ENCODE measurements around the gene PPP2R5B.
A peak's percentile ranks its signal among the peaks of the same experiment; 100 is the strongest.

Gene PPP2R5B

DNA sequence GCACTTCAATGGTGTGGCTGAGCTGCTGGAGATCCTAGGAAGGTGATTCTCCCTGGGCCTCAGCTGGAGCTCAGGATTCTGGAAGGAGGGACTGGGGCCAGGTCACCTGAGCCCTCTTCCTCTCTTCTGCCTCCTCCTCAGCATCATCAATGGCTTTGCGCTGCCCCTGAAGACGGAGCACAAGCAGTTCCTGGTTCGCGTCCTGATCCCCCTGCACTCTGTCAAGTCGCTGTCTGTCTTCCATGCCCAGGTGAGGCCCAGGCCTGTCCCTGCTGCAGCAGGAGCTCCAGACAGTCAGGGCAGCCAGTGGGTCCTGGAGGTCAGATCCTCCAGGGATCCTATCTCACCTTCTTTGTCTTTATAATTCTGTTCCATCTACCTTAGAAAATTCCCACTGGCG, 5.9 kb downstream of the PPP2R5B start:
- DNase-seq (ENCODE audit: low read depth), result no peak

DNA sequence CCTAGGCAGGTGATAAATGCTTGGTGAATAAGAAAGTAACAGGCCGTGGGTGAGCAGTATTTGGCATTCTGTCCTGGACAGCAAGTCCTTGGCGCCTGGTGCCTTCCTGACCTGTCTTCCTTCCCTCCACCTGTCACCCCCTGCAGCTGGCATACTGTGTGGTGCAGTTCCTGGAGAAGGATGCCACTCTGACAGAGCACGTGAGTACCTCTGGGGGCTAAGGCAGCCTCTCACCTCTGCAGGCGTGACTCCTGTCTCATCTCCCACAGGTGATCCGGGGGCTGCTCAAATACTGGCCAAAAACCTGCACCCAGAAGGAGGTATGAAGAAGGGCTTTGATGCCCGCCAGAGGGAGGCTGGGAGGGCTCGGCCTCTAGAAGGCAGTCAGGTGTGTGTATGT, 6.8 kb downstream of the PPP2R5B start:
- DNase-seq (ENCODE audit: low read depth), result no peak

DNA sequence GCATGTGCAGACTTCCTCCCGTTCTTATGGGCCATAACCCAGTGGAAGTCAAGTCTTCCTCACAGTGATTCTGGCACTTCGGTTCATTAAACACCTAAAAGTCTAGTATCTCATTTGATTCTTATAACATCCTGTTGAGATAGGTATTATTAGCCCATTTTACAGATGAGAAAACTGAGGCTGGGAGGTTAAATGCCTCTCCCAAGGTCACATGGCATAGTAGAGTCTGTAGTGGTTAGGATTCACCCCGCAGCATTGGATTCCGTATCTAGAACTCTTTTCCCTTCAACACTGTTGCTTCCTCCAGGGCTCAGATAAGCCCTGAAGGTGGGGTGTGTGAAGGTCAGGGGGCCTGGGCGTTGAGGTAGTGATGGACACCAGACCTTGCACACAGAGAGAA, 7.8 kb downstream of the PPP2R5B start:
- DNase-seq (ENCODE audit: low read depth), result no peak

GRCh38 chr11:64933213-64933934, 8.9 kb downstream of the PPP2R5B start:
- no peak for DNase-seq (ENCODE audit: low read depth)

DNA sequence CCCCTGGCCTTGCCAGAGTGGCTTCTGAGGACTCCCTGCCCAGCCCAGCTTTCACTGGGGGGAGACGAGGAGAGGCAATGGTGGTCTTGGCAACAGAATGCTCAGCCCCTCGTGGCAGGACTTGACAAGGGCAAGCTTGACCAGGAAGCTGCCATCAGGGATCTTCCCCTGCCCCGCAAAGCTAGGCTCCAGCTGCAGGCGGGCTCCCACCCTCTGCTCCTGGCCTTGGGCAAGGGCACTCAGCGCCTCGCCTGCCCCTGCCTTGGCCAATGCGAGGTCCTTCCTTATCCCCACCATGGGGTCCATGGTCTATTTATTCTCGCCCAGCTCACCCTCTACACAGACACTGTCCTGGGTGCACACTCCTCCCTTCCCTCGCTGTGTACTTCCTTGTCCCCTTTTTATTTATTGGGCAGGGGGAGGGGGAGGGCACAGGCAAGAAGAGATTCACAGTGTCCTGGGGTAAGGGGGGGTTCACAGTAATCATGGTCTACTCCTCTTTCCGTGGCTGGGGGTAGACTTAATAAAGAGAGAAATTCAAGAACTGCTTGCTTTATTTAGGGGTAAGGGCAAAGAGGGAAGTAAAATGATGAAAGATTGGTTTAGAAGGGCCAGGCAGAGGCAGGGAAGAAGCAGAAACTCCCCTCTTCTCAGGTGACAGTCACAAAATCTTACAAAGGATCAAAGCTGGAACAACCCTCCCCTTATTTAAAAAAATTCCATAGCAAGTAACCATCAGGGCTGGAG, 9.6 kb downstream of the PPP2R5B start:
- DNase-seq (ENCODE audit: low read depth), result no peak

DNA sequence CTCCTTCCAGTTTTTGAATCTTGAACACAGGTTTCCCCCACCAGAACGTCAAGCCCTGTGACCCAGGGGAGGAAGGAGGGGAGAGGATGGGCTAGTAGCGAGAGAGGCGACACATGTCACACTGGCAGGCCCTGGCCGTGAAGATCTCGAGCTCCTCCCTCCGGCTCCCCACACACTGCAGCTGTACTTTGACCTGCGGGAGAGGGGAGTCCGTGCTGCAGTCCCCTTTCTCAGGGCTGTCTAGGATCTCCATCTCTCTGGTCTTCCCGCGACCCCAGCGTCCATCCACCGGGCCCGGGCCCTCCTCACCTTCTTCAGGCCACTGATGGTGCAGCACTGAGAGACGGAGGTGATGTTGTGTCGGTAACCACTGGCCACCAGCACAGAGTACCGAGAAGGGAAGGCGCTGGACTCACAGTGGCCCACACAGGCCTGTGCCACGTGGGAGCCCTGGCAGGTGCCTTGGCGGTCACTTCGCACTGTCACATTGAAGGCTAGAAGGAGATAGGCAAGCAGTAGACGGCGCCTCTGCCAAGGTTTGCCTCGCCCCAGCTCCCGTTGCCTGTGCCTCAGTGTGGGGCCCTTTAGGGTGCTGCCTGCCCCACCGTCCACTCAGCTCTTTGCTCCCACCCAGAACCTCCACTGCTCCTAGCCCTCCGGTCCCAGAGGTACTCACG, 10.3 kb downstream of the PPP2R5B start:
- DNase-seq (ENCODE audit: low read depth), result no peak

DNA sequence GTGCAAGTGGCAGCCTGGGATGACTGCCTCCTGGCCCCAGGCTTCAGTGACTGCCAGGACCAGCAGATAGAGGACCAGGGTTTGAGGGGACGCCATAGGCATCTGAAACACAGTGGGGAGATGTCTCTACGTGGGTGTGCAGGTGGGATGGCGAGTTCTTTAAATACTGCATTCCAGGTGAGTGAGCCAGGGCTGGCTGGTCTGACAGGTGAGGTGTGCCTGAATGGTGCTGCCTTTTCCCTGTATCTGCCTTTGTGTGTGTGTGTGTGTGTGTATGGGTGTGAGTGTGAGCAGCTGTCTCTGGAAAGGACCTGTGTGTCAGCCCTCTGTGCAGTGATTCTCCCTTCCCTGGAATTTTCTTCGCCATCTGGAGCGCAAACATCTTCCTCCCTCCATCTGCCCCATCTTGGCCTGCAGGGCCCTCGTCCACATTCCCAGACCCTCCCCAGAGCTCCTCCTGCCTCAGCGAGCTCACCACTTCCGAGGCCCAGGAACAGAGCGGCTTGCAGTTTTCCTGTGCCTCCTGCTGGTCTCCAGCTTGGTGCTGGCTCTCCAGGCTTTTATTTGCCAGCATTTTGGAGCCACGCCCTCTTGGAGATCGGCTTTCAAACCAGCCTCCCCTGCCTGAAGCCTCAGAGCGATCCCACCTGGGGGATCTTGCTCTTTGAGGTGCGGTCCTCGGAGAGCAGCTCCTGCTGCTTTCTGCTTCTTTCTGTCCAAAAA, 11.0 kb downstream of the PPP2R5B start, which contains the start of gene GPHA2:
Gene GPHA2, minus strand, starts transcription at position 535 of the 723 bp plus-strand sequence. Its CDS starts 433 bp downstream, at position 102.
- peak; percentile 38 for DNase-seq (ENCODE audit: low read depth)

DNA sequence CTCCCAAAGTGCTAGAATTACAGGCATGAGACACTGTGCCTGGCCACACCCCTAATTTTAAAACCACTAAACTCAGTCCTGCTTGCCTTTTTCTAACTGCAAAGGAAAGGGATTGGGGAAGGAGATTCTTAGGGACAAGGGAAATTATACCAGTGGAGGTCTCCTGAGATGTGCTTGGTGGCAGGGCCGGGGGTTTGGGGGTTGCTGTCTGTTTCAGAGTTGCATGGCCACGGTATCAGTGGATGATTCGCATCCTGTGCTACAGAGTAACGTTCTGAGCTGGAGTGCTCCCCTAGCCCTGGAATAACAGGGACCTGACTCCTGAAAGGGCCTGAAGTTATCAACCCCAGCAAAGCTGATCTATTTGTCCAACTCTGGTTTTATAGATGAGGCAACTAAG, 12.1 kb downstream of the PPP2R5B start:
- no peak for DNase-seq (ENCODE audit: low read depth)

GRCh38 chr11:64947208-64947814, 22.8 kb downstream of the PPP2R5B start:
- DNase-seq (ENCODE audit: low read depth), result peak; percentile 29

- DNase-seq (ENCODE audit: low read depth), result no peak
Measured at GRCh38 chr11:64951529-64951928, 27.0 kb downstream of the PPP2R5B start.

DNA sequence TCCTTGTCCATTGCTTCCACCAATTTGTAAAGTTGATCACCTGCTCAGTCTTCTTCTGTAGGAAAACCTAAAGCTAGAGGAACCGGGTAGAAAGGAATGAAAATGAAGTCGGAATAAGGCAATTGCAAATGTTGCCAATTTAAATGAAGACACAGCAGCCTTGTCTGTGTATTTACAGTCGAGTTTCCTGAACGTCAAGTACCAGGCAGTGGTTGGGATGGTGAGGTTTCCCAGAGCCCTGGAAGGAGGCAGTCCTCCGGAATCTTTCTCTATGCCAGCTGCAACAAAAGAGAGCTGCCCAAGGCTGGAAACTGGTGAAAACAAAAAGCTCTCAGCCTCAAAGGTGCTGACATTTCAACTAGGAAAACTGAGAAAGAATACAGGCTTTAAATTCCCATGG, 29.7 kb downstream of the PPP2R5B start:
- DNase-seq (ENCODE audit: low read depth), result no peak

DNA sequence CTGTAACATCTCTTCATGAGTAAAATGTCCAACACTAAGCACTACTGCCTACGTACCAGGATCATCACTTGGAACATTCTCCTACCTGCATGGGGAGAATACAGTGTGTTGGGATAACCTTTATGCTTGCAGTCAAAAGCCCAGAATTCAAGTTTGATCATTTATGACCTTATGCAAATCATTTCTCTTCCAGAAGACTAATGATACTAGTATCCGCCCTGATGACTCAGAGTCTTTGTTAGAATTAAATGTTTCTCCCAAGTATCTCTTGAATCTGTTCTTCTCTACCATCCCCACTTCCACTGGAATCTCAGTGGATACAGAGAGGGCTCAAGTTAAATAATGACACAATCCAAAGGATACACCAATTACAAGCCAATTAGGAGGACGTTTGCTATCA, 35.0 kb downstream of the PPP2R5B start:
- DNase-seq (ENCODE audit: low read depth), result no peak

- DNase-seq (ENCODE audit: low read depth), result no peak
Measured at GRCh38 chr11:64960719-64961118, 36.2 kb downstream of the PPP2R5B start.

GRCh38 chr11:64963072-64963631, 38.7 kb downstream of the PPP2R5B start:
- no peak for DNase-seq (ENCODE audit: low read depth)

GRCh38 chr11:64967375-64967774, 42.9 kb downstream of the PPP2R5B start:
- DNase-seq (ENCODE audit: low read depth), result no peak

GRCh38 chr11:64969209-64969608, 44.7 kb downstream of the PPP2R5B start:
- DNase-seq (ENCODE audit: low read depth), result peak; percentile 55

DNA sequence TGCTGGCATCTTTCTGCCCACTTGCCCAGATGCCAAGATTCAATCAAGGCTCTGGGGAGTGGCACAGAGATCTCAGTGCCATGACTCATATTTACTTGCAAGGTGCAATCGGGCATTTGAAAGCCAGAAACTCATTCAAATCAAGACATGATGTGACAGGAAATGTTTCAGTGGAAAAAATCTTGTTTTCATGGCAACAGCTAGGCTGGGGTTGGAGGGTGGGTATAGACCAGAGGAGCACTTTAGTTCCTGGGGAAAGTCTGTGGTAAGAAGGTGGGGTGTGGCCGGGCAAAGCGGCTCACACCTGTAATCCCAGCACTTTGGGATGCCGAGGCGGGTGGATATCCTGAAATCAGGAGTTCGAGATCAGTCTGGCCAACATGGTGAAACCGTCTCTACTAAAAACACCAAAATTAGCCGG, 46.3 kb downstream of the PPP2R5B start:
- no peak for DNase-seq (ENCODE audit: low read depth)

GRCh38 chr11:64971421-64972233, 47.1 kb downstream of the PPP2R5B start, which contains the start of gene MAJIN:
TSS of gene MAJIN (minus strand) at chr11:64972108. CDS start at chr11:64959405, 12,703 bp downstream.
- DNase-seq (ENCODE audit: low read depth), result peak; percentile 37

DNA sequence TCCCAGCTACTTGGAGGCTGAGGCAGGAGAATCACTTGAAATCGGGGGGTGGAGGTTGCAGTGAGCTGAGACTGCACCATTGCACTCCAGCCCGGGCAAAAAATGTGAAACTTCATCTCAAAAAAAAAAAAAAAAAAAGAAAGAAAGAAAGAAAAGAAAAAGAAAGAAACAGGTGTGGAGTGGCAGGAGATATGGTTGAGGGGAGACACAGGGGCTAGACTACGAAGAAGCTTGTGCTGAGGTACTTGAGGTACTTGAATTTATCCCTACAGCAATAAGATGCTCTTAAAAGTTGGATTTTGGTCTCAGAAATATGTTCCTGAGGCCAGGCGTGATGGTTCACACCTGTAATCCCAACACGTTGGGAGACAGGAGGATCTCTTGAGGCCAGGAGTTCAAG, 49.6 kb downstream of the PPP2R5B start:
- DNase-seq (ENCODE audit: low read depth), result no peak

- no peak for DNase-seq (ENCODE audit: low read depth)
Measured at GRCh38 chr11:64976651-64977050, 52.2 kb downstream of the PPP2R5B start.

All from EH (cell line).